Breast epithelium (tissue), 3 donors: Measurements from ENCODE around the gene TMEM170A.

Source experiments
- CTCF ChIP-seq, 3 donors: fragments of 450-650 bp; IDR thresholded peaks; one replicate each; pipeline ENCODE4 v1.5.1; 2016 to 2017; ENCODE audit warnings: antibody characterized with exemption in 3 of 3, mild to moderate bottlenecking in 3 of 3, moderate library complexity in 3 of 3
- POLR2A ChIP-seq: fragments of 450-650 bp; IDR thresholded peaks from one replicate; pipeline ENCODE4 v1.6.1; 2016; ENCODE audit warnings: antibody characterized with exemption, mild to moderate bottlenecking, moderate library complexity

- no peak for TF ChIP-seq CTCF (IDR thresholded peaks at IDR 0.05)
- TF ChIP-seq POLR2A = no peak
Measured at GRCh38 chr16:75486676-75487313, 22.3 kb upstream of the TMEM170A start.
